ENCODE results near the gene ATP5ME. TPM values are rescaled to one million over a fixed set of nuclear protein-coding genes. Genes with fewer than 3 reads are reported as not detected.

The ATP5ME gene
- total and polyA plus RNA-seq, 2 experiments from 2014 or later, result 143 to 669 TPM

- no peaks in the 10 kb centered on the region for H3K27me3 ChIP-seq
- no peaks in the 10 kb centered on the region for H4K20me1 ChIP-seq (ENCODE audit: insufficient read depth, poor library complexity, severe bottlenecking)
- H3K9me2 ChIP-seq (replicated peaks; ENCODE audit: insufficient read depth), result no peaks in the 10 kb centered on the region
- no peak overlapping the region for H3K4me3 ChIP-seq
- no peak overlapping the region for H3K4me2 ChIP-seq
- DNase-seq (ENCODE audit: low spot score), result no peak
- no peak overlapping the region for H2AFZ ChIP-seq
- 90% methylated on average over 17 of the region's 17 CpGs for WGBS (ENCODE audit: low lambda C conversion rate, missing lambda C conversion rate)
- no peaks in the 10 kb centered on the region for H3K4me1 ChIP-seq (ENCODE audit: insufficient read depth)
- no peak overlapping the region for H3K27ac ChIP-seq
- TF ChIP-seq EZH2 (IDR thresholded peaks at IDR 0.05; ENCODE audit: borderline replicate concordance) (no peak), CTCF (IDR thresholded peaks at IDR 0.05; ENCODE audit: poor library complexity) (no peak), EZH2phosphoT487 (IDR thresholded peaks at IDR 0.05; ENCODE audit: low read depth, severe bottlenecking, unreplicated experiment) (no peak)
- no peaks in the 10 kb centered on the region for H3K9me3 ChIP-seq (ENCODE audit: low read depth)
- no peaks in the 10 kb centered on the region for H3K36me3 ChIP-seq (replicated peaks; ENCODE audit: insufficient read depth, low read depth)
- H3K79me2 ChIP-seq, result no peaks in the 10 kb centered on the region
Measured at GRCh38 chr4:628311-628741, 45.8 kb downstream of the ATP5ME start.

- 82% methylated on average over 12 of the region's 15 CpGs for WGBS (ENCODE audit: low lambda C conversion rate, missing lambda C conversion rate)
- no peak for TF ChIP-seq EZH2 (IDR thresholded peaks at IDR 0.05; ENCODE audit: borderline replicate concordance)
- TF ChIP-seq CTCF (IDR thresholded peaks at IDR 0.05; ENCODE audit: poor library complexity), result no peak
- TF ChIP-seq EZH2phosphoT487 (IDR thresholded peaks at IDR 0.05; ENCODE audit: low read depth, severe bottlenecking, unreplicated experiment), result no peak
Measured at GRCh38 chr4:627347-628125, 46.5 kb downstream of the ATP5ME start.

GRCh38 chr4:626201-627091 lies 47.6 kb downstream of the ATP5ME start:
- Histone ChIP-seq H3K4me3 (no peak overlapping the region), H3K4me1 (ENCODE audit: insufficient read depth) (no peaks in the 10 kb centered on the region), H4K20me1 (ENCODE audit: insufficient read depth, poor library complexity, severe bottlenecking) (no peaks in the 10 kb centered on the region), H3K9me2 (replicated peaks; ENCODE audit: insufficient read depth) (no peaks in the 10 kb centered on the region), H3K4me2 (no peak overlapping the region), H3K27ac (no peak overlapping the region), H3K27me3 (no peaks in the 10 kb centered on the region), H3K36me3 (replicated peaks; ENCODE audit: insufficient read depth, low read depth) (no peaks in the 10 kb centered on the region), H3K79me2 (no peaks in the 10 kb centered on the region), H3K9me3 (ENCODE audit: low read depth) (no peaks in the 10 kb centered on the region), H2AFZ (no peak overlapping the region)
- DNase-seq (ENCODE audit: low spot score), result no peak
- WGBS (ENCODE audit: low lambda C conversion rate, missing lambda C conversion rate), result 87% methylated on average over 19 of the region's 20 CpGs
- no peak for TF ChIP-seq CTCF (IDR thresholded peaks at IDR 0.05; ENCODE audit: poor library complexity)
- TF ChIP-seq EZH2phosphoT487 (IDR thresholded peaks at IDR 0.05; ENCODE audit: low read depth, severe bottlenecking, unreplicated experiment), result no peak
- no peak for TF ChIP-seq EZH2 (IDR thresholded peaks at IDR 0.05; ENCODE audit: borderline replicate concordance)

More at GRCh38 chr4:627347-628125, 46.5 kb downstream of the ATP5ME start:
- no peaks in the 10 kb centered on the region for H3K36me3 ChIP-seq (replicated peaks; ENCODE audit: insufficient read depth, low read depth)
- H3K4me1 ChIP-seq (ENCODE audit: insufficient read depth), result no peaks in the 10 kb centered on the region
- no peak overlapping the region for H3K27ac ChIP-seq
- no peak for DNase-seq (ENCODE audit: low spot score)
- no peak overlapping the region for H3K4me2 ChIP-seq
- H3K4me3 ChIP-seq, result no peak overlapping the region
- H4K20me1 ChIP-seq (ENCODE audit: insufficient read depth, poor library complexity, severe bottlenecking), result no peaks in the 10 kb centered on the region
- no peaks in the 10 kb centered on the region for H3K79me2 ChIP-seq
- H3K9me2 ChIP-seq (replicated peaks; ENCODE audit: insufficient read depth), result no peaks in the 10 kb centered on the region
- no peak overlapping the region for H2AFZ ChIP-seq
- no peaks in the 10 kb centered on the region for H3K27me3 ChIP-seq
- H3K9me3 ChIP-seq (ENCODE audit: low read depth), result no peaks in the 10 kb centered on the region
